Stimulated activated CD4-positive, alpha-beta T cell treated with anti-CD3 and anti-CD28 coated beads, TNF-alpha, amount 100 ng/mL, for 1 hour (primary cell): ENCODE results near the gene KCNK3.
"Not testable (repeated sequence)": the region's sequence is repeated elsewhere in the genome, so short reads cannot be mapped to it uniquely, and the experiment has no call there.

Experiments
- DNase-seq, 3 donors: peaks; one replicate each; pipeline ENCODE4 v3.0.0-alpha.2; 2020; ENCODE audit warnings: low read depth in 3 of 3, low spot score in 1 of 3

Gene KCNK3

DNA sequence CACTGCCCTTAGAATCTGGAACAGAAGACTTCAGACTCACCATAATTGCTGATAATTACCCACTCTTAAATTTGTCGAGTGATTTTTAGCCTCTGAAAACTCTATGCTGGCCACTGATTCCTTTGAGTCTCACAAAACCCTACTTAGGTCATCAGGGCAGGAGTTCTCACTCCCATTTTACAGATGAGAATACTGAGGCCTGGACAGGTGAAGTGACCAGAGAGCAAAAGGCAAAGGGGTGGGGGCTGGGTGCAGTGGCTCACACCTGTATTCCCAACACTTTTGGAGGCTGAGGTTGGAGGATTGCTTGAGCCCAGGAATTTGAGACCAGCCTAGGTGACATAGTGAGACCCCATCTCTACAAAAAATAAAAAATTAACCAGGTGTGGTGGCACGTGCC lies 36.8 kb downstream of the KCNK3 start:
- no peak for DNase-seq

DNA sequence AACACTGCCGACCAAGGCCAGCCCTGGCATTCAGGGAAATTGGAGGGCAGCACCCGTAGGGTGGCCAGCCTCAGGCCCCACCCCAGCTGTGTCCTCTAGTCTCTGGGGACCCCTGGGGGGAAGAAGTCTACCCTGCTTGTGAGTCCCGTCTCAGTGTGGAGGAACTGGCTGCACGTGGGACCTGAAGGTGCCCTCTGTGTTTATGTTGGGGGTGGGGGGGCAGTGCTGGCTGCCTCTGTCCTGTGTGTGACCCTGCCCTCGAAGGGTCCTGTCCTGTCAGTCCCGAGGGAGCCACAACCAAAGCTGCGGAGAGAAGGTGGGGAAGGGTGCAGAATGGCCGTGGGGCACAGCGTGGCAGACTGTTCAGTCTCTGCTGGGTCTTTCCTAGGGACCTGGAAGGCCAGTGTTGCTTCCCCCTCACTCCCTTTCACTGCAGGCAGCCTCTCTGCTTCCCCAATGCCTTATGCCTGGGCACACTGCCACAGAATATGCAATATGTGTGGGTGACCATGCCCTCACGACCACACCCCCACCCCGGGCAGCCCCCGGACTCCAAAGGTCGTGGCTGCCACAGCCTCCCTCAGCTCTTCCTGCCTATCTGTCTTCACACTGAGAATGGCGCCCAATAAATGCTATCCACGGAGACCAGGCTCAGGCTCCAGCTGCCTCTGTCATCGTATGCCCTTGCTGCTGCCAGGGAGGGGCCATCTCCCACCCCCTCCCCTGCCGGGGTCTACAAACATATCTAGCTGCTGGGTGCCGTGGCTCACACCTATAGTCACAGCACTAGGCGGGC lies 38.2 kb downstream of the KCNK3 start:
- no peak for DNase-seq

DNA sequence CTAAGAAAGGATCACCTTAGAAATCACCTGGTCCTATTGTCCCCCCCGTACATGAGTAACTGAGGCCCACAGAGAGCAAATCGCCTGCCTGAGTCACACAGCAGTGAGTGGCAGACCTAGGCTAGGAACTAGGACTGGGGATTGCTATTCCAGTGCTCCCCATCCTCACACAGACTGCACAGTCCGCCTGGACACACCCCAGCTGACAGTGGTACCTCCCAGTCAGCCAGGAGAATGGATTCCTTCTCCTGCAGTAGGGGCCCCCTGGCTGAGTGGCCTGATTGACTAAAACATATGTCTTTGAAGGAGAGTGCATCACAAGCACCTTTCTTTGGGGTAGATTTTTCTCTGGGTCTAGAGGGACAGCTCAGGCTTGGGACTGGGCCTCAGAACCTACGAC lies 39.2 kb downstream of the KCNK3 start:
- DNase-seq = no peak

DNA sequence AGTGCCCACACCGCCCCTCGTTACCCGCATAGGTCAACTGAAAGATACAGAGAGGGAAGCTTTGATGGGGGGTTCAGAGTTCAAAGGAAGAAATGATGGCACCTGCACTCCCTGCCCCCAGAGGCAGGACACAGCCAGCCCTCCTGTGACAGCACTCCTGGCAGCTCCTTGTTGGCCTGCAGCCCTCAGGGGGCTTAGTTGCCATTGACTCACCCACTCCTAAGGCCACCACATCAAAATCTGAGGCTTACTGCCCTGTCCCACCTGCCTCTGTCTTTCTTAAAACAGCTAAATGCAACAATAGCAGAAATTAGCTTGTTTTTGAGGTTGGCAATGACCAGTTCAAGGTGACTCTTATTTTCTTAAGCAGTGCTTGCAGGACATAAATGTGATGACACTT lies 39.9 kb downstream of the KCNK3 start:
- DNase-seq = no peak

DNA sequence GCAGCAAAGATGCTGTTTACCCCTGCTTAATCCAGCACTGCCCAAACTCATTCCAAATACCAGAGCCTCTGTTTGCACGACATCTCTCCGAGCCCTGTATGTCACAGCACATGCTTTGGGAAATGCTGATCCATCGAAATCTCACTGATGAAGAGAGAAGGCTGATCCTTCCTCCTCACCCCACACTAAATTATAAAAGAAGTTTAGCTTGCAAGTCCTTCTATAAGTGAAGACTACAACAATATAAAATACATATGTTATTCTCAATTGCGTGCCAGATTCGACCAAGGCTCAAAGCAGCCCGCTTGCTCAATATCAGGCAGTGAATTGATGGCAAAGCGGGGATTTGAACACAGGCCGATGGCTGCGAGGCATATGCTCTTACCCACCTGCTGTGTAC lies 40.9 kb downstream of the KCNK3 start:
- no peak for DNase-seq

DNA sequence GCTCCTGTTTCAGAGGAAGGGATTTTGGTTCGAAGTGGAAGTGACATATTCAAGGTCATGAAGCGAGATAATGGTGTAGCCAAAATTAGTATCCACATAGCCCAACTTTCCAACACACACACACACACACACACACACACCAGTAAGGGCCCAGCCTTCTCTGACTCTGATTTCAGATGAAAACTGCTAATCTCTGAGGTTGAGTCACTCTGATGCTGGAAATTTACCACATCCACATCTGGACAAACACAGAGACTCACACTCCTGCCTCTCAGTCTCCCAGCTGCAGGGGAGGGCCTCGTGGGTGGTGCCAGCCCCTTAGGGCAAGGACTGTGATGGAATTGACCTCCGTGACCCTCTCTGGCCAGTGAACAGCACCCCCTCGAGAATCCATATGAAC lies 42.6 kb downstream of the KCNK3 start:
- no peak for DNase-seq

DNA sequence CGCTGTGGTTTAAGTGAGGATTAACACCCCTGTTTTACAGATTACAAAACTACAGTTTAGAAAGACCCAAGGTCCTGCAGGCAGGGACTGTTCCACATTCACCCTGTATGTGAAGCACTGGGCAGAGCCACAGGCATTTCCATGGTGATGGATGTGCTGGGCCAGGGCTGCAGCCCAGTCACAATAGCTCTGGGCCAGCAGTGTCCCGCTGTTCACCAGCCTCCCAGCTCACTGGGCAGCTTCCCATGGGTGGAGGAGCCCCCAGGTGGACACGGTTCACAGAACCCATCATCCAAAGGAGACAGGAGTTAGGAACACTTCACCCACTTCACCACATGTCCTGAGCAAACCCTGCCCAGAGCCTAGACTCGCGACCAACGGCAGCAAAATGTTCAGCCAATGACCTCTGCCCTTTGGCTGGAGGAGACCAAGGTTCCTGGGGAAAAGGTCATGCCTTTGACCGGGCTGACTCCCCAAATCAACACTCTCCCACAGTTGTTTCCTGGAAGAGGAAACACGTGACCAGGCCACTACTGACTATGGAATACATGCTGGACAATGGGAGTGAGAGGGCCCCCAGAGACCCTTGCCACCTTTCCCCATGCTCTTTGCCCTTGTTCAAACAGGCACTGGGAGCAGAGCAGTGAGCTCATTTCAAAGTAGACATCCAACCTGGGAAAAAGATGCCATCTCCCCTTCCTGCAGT lies 43.5 kb downstream of the KCNK3 start:
- no peak for DNase-seq

DNA sequence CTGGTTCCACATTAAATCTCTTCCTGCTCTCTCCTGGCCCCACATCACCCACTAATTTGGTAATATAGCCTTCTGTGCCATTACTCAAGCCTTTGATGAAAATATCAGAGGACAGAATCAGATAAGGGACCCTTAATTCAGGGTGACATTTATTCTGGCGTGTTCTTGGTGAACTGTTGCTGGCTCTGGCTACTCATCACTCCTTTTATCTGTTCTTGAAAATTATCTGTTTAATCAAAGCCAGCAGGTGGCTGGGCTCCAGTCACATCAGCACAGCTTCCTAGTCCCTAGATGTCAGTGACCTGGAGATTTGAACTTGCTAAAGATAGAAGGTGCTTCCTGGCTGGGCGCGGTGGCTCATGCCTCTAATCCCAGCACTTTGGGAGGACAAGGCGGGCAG lies 44.7 kb downstream of the KCNK3 start:
- DNase-seq = no peak

DNA sequence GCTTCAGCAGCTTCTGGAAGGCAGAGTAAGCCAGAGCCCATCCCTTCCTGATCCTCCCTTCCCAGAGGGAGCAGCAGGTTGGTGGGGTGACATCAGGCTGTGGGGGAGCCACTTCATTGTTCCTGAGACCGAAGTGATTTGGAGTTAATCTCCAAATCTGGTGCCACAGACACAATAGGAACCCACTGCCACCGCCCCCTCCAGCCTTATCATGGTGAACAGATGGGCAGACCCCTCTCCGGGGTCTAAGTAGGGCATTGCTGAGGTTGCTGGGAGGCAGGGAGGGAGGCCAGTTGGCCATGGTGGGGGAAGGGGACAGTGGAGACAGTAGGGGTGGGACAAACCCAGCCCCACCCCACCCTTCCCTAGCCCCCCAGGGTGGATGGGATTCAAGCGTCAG lies 46.0 kb downstream of the KCNK3 start:
- DNase-seq = no peak

DNA sequence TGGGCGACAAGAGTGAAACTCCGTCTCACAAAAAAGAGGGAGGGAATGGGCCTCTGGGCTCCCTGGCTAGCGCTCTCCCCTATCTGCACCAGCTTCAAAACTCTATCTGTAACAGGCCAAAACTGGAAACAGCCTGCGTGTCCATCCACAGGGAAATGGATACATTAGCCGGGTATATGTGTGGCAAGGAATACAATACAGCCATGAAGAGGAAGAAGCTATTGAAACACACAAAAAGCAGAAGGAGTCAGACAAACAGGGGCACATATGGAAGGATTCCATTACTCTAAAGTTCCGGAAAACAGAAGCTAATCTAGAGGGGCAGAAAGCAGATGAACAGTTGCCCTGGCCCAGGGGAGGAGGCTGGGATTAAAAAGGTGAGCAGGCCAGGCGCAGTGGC lies 47.0 kb downstream of the KCNK3 start:
- no peak for DNase-seq

DNA sequence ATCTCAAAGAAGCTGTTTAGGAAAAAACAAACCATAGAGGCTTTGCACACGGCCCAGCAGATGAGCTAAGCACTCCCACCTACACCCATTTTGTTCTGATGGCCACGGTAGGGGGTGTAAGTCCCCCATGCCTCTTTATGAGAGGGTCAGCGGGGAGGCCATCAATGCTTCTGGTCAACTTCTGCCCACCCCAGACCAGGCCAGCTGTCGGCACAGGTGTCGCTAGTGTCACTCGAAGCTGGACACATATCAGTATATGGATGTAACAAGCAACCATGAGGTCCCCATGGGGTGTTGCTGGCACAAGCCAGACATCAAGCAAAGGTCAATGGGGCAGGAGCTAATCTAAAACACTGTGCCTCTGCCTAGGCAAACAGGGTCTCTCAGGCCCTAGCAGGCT lies 47.8 kb downstream of the KCNK3 start:
- no peak for DNase-seq

DNA sequence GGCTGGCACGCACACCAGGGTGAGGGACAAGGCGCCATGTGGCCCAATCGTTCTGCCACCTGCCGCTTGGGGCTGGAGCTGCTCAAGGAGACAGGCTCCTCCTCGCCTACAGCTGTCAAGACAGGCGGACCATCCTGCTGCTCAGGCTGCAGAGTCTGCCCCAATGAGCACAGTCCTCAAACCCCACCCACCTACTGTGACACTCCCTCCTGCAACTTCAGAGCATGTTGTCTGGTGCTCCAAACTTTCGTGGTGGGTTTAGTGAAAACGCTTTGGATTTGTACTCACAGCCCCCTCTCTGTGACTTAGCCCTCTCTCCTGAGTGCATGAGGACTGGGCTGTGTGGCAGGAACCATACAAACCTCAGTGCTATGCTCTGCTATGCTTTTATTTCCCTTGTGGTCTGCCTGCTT lies 48.4 kb downstream of the KCNK3 start:
- no peak for DNase-seq

DNA sequence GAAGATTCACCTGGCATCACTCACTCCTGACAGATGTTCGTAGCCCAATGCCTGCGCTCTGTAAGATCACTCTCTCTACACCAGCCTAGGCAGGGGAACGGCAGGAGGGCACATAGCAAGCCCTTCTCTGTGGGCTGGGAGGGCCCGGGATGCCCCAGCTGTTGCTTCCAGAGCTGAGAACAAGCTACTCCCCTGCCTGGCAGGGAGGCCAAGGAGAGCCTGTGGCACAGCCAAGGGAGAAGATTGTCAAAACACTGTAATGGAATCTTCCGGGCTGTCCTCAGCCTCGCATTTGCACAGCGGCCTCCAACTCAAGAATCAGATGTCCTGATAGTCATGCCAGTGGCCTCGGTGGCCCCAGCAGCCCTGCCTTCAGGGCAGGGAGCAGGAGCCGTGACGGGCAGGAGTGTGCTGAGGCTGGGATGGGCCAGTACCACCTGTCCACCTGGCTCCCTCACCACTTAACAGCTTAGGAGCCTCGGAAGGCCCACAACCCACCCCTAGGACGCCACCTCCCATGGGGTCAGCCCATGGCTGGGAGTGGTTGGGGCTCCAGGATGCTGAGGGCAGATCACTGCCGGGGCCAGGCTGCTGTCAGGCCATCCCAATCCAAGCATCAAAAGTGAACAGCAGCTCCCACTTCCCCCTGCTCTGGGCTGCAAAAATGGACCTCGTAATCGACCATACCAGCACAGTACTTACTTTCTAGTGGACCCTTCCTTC lies 49.7 kb downstream of the KCNK3 start:
- no peak for DNase-seq

DNA sequence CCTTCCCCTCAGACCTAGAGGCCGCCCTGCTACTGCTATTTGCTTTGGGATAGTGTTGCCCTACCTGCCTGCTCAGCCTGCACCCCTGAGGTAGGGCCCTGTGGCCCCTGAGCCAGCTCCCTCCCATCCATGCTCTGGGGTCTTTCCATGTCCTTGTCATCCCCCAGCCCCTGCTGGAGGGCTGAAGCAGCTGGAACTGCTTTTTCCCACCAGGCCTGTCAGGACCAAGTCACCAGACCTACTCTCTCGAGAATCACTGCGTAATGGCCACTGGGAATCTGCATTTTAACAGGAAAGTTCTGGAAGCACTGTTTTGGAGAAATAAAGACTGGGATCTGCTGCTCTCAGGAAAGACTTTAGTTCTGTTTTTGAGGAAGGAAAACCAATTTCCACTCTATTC lies 51.3 kb downstream of the KCNK3 start:
- DNase-seq = no peak

DNA sequence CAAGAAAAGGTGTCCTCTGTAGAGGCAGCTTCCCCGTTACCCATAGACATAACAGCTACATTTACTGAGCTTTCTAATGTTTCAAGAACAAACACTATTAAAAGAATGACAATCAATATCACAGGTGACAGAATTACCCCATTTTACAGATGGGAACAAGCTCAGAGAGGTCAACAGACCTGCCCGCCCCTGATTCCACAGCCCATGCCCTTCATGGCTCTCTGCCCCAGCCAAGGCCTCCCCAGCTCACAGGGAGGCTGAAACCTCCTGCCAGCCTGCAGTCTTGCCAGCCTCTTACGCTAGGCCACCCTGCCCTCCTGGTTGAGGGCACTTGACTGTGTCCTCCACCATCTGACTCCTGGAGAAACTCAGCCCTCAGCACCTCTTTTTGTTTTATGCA lies 52.4 kb downstream of the KCNK3 start:
- DNase-seq = no peak

DNA sequence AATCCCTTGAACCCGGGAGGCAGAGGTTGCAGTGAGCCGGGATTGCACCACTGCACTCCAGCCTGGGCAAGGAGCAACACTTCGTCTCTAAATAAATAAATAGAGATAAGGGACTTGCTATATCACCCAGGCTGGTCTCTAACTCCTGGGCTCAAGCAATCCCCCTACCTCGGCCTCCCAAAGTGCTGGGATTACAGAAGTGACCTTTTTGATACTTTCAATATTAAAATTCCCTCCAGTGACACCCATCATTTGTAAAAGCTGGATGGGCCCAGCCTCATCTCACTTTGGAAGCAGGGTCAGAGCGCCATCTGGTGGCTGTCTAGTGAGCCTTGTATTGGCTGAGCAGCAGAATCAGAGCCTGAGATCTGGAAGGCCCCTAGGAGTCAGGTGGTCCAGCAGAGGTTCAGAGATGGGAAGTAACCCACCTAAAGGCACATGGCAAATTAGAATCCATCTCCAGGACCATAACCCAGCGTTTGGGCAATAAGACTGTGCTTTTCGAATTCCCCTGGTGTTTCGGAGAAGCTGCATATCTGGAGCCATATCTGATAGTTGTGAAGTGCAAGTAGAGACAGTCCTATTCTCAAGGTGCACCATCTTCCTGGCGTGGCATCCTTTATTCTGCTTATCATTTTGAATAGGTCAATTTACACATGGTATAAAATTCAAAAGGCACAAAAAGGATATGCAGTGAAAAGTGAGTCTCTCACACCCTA lies 53.2 kb downstream of the KCNK3 start:
- DNase-seq = peak; percentile 23 to 72 (median 41)

DNA sequence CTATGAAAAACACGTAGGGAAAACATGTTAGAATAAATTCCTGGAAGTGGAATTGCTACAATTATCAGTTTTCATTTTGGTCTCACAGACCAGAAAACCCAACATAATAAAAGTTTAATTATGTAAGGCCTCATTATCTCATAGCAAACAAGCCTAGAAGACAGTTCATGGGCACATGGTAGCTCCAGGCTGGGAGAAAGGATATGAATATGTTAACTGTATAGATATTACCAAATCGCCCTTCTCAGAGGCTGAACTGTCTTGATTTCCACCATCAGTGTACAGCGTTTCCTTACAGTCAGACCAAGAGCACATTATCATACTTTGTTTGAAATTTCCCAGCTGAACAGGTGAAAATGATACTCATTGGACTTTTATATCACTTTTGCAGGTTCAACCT lies 54.4 kb downstream of the KCNK3 start:
- no peak for DNase-seq

DNA sequence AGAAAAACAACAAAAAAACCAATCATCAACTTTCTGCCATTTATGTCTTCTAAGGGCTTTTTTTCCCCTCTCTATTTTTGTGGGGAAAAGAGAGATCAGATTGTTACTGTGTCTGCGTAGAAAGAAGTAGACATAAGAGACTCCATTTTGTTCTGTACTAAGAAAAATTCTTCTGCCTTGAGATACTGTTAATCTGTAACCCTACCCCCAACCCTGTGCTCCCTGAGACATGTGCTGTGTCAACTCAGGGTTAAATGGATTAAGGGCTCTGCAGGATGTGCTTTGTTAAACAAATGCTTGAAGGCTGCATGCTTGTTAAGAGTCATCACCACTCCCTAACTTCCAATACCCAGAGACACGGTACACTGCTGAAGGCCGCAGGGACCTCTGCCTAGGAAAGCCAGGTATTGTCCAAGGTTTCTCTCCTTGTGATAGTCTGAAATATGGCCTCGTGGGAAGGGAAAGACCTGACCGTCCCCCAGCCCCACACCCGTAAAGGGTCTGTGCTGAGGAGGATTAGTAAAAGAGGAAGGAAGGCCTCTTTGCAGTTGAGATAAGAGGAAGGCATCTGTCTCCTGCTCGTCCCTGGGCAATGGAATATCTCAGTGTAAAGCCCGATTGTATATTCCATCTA lies 57.4 kb downstream of the KCNK3 start:
- DNase-seq = not testable (repeated sequence)

DNA sequence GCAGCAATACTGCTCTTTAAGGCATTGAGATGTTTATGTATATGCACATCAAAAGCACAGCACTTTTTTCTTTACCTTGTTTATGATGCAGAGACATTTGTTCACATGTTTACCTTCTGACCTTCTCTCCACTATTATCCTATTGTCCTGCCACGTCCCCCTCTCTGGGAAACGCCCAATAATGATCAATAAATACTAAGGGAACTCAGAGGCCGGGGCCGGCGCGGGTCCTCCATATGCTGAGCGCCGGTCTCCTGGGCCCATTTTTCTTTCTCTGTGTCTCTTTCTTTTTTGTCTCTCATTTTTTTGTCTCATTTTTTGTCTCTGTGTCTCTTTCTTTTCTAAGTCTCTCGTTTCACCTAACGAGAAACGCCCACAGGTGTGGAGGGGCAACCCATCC lies 57.9 kb downstream of the KCNK3 start:
- DNase-seq = not testable (repeated sequence)

DNA sequence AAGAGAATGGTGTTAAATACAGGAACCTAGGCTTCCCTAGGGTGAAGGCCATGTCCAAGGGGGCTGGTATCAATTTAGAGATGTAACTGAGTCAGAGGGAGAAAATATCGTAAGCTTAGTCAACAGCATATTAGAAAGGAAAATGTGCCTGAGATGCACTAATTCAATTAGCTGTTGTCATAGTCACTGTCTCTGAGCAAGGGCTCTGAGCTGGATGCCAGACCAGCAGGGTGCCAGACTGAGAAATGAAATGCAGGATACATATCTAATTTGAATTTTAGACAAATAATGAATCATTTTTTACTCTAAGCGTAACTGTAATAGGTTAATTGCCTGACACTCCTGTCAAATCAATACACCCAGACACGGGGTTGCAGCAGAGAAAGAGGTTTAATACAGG lies 60.1 kb downstream of the KCNK3 start:
- no peak for DNase-seq

DNA sequence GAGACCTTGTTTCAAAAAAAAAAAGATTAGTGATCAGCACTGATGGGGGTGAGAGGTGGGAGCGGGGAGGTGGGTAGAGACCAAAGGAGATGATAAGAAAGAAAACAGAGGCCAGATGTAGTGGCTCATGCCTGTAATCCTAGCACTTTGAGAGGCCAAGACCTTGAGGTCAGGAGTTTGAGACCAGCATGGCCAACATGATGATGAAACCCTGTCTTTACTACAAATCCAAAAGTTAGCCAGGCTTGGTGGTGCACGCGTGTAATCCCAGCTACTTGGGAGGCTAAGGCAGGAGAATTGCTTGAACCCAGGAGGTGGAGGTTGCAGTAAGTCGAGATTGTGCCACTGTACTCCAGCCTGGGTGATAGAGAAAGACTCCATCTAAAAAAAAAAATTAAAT lies 62.0 kb downstream of the KCNK3 start:
- DNase-seq = no peak
